HG03342 (cell line): Measurements from ENCODE around the gene GLCE.

Experiments
- ATAC-seq: cut with Tn5 transposase; IDR thresholded peaks from one replicate; pipeline ENCODE4 v1.9.1; 2021; ENCODE audit warnings: mild to moderate bottlenecking, moderate library complexity; ENCODE audit not compliant: unreplicated experiment

Gene GLCE

GRCh38 chr15:69316291-69316690 lies 155.9 kb downstream of the GLCE start:
- no peak for ATAC-seq

DNA sequence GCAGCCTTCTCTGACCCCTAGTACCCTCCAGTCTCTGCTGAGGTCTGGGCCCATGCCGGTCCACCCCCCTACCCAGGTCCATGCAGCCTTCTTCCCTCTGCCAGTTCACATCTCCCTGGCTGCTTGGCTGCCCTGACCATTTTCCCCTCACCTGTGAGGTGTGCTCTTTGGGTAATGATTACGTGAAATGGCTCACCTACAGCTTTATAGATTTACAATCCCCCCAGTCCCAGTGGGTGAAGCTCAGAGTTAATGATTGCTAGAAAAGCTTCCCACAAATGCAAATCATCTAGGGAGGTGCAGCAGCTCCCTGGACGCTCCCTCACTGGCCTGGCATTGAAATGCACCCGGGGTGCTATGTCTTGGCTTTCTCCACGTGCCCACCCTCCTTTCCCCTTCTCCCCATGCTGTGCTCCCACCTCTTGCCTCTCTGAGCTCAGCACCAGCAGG lies 157.0 kb downstream of the GLCE start:
- no peak for ATAC-seq

DNA sequence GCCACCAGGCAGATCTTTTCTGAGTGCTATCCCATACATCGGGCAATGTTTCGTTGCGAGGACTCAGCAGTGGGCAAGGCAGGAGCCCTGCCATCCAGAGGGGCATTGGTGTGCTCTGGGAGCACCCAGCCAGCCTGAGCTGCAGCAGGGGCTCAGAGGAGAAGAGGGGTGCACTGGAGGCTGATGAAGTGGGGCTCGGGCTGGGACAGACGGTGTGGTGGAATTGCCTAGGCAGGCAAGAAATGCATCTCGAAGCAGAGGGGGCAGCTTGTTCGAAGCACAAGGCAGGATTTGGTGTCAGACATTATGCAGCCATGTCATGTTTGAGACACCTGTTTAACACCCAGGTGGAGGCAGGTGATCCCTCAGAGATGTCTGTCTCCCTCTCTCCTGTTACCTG lies 157.6 kb downstream of the GLCE start:
- no peak for ATAC-seq

- ATAC-seq, result no peak
Measured at GRCh38 chr15:69319384-69320375, 159.2 kb downstream of the GLCE start.

GRCh38 chr15:69320977-69321554 lies 160.6 kb downstream of the GLCE start:
- ATAC-seq, result no peak
